GM19043 (cell line): ENCODE results near the gene ARHGEF10L.

ENCODE experiments used
- ATAC-seq: cut with Tn5 transposase; IDR thresholded peaks from one replicate; pipeline ENCODE4 v1.9.1; 2021; ENCODE audit warnings: low read depth; ENCODE audit not compliant: unreplicated experiment

Gene ARHGEF10L

GRCh38 chr1:17545356-17545755 lies 5.9 kb downstream of the ARHGEF10L start:
- no peak for ATAC-seq

- no peak for ATAC-seq
These were observed 7.6 kb downstream of the ARHGEF10L start for GRCh38 chr1:17546946-17547670.

GRCh38 chr1:17549384-17549783 lies 9.9 kb downstream of the ARHGEF10L start:
- no peak for ATAC-seq

- no peak for ATAC-seq
These were observed 11.5 kb downstream of the ARHGEF10L start for GRCh38 chr1:17550729-17551584.

- ATAC-seq = no peak
These were observed 12.3 kb downstream of the ARHGEF10L start for GRCh38 chr1:17551755-17552234.

- ATAC-seq = no peak
These were observed 14.6 kb downstream of the ARHGEF10L start for GRCh38 chr1:17553975-17554700.

GRCh38 chr1:17554954-17555353 lies 15.5 kb downstream of the ARHGEF10L start:
- ATAC-seq = no peak

- ATAC-seq = no peak
These were observed 18.5 kb downstream of the ARHGEF10L start for GRCh38 chr1:17557986-17558385.

GRCh38 chr1:17558541-17558940 lies 19.0 kb downstream of the ARHGEF10L start:
- no peak for ATAC-seq

GRCh38 chr1:17558954-17559614 lies 19.6 kb downstream of the ARHGEF10L start:
- no peak for ATAC-seq

- no peak for ATAC-seq
These were observed 20.3 kb downstream of the ARHGEF10L start for GRCh38 chr1:17559615-17560419.

- no peak for ATAC-seq
These were observed 21.7 kb downstream of the ARHGEF10L start for GRCh38 chr1:17561247-17561548.

- ATAC-seq = no peak
These were observed 22.1 kb downstream of the ARHGEF10L start for GRCh38 chr1:17561561-17561985.

- no peak for ATAC-seq
These were observed 22.9 kb downstream of the ARHGEF10L start for GRCh38 chr1:17562375-17562774.

- no peak for ATAC-seq
These were observed 24.2 kb downstream of the ARHGEF10L start for GRCh38 chr1:17563494-17564281.

GRCh38 chr1:17564458-17565393 lies 25.2 kb downstream of the ARHGEF10L start:
- ATAC-seq = no peak

GRCh38 chr1:17565461-17566252 lies 26.2 kb downstream of the ARHGEF10L start:
- ATAC-seq = no peak
